HCT116 (cell line): ENCODE results near the gene TXNDC15. TPM values are rescaled to one million over a fixed set of nuclear protein-coding genes. Genes with fewer than 3 reads are reported as not detected.

Experiments
- ATAC-seq: fragments of 200-7000 bp; cut with Tn5 transposase; 2 replicates; pipeline ENCODE4 v1.9.1; 2020; ENCODE audit warnings: mild to moderate bottlenecking, moderate library complexity
- BruUV-seq: library from RNA; stranded (reverse); fragments of 400-500 nt; replicated peaks from 2 replicates; lab custom pipeline; 2021; lab: Mats Ljungman, UMichigan
- CTCF ChIA-PET: fragments of 300-600 bp; sonication (Branson Sonifier 250); formaldehyde crosslinking; loops from one replicate; lab custom pipeline; 2021; ENCODE audit warnings: antibody characterized with exemption; lab: Charles Lee
- POLR2A ChIA-PET: fragments of 300-600, 350-600 bp; sonication (Branson Sonifier 250); formaldehyde crosslinking; loops from one replicate; lab custom pipeline; 2021; ENCODE audit warnings: antibody characterized with exemption; lab: Charles Lee
- RAD21 ChIA-PET, 2 experiments: fragments of 300-600 bp; sonication (Branson Sonifier 250); formaldehyde crosslinking; loops; one replicate each; lab custom pipeline; 2023; ENCODE audit warnings: low total read pairs in 2 of 2; ENCODE audit not compliant: uncharacterized antibody in 2 of 2, unreplicated experiment in 2 of 2, low non-redundant PET in 1 of 2; lab: Charles Lee
- DNase-seq: peaks from one replicate; pipeline ENCODE4 v3.0.0-alpha.2; 2010; ENCODE audit warnings: low read depth, low spot score
- H2AFZ ChIP-seq: fragments of 200-600 bp; shearing (Covaris generic), sonication (generic); 2 replicates; pipeline ENCODE4 v1.6.1; 2017; ENCODE audit warnings: low read depth, mixed run types, mixed read lengths, antibody characterized with exemption, low read length; ENCODE audit not compliant: poor library complexity, severe bottlenecking
- H3K27ac ChIP-seq: 2 replicates; pipeline ENCODE4 v1.5.1; 2012; ENCODE audit warnings: low read depth, low read length
- H3K27me3 ChIP-seq: fragments of 200-600 bp; sonication (generic); 2 replicates; pipeline ENCODE4 v1.6.1; 2016; ENCODE audit warnings: mixed run types, low read length, mixed read lengths; ENCODE audit not compliant: insufficient read depth
- H3K36me3 ChIP-seq, 2 experiments: fragments of 200-500 bp in 1 of 2; fragments of 200-600 bp in 1 of 2; sonication (Bioruptor generic) in 1 of 2; sonication (generic) in 1 of 2; 2 replicates each; pipeline versions ENCODE4 v1.5.1 to v1.6.1; 2014 to 2016; ENCODE audit warnings: low read length in 2 of 2, inconsistent platforms in 1 of 2, mixed read lengths in 1 of 2, mixed run types in 1 of 2; ENCODE audit not compliant: insufficient read depth in 2 of 2, control insufficient read depth in 1 of 2
- H3K4me1 ChIP-seq, 2 experiments: fragments of 200-600 bp in 1 of 2; sonication (generic) in 1 of 2; 2 replicates each; pipeline versions ENCODE4 v1.5.1 to v1.6.1; 2012 to 2017; ENCODE audit warnings: low read length in 2 of 2, inconsistent platforms in 1 of 2, mild to moderate bottlenecking in 1 of 2, mixed read lengths in 1 of 2, mixed run types in 1 of 2, moderate library complexity in 1 of 2; ENCODE audit not compliant: insufficient read depth in 2 of 2, control insufficient read depth in 1 of 2
- H3K4me2 ChIP-seq: fragments of 200-600 bp; sonication (generic); 2 replicates; pipeline ENCODE4 v1.6.1; 2017; ENCODE audit warnings: mixed run types, low read length, mixed read lengths
- H3K4me3 ChIP-seq, 2 experiments: fragments of 200-600 bp in 1 of 2; sonication (generic) in 1 of 2; replicated peaks in 1 of 2; 2 replicates each; pipeline ENCODE4 v1.5.1; 2011 to 2016; ENCODE audit warnings: low read length in 2 of 2, control low read depth in 1 of 2, low read depth in 1 of 2, mild to moderate bottlenecking in 1 of 2, mixed read lengths in 1 of 2, mixed run types in 1 of 2
- H3K79me2 ChIP-seq: fragments of 200-600 bp; sonication (generic); 2 replicates; pipeline ENCODE4 v1.6.1; 2017; ENCODE audit warnings: mild to moderate bottlenecking, mixed run types, low read length, moderate library complexity, mixed read lengths; ENCODE audit not compliant: insufficient read depth
- H3K9ac ChIP-seq: fragments of 200-600 bp; sonication (generic); 2 replicates; pipeline ENCODE4 v1.6.1; 2016; ENCODE audit warnings: low read length, mixed read lengths
- H3K9me2 ChIP-seq: fragments of 200-600 bp; sonication (generic), shearing (Covaris generic); 2 replicates; pipeline ENCODE4 v1.6.1; 2017; ENCODE audit warnings: mixed run types, mild to moderate bottlenecking, moderate library complexity; ENCODE audit not compliant: insufficient read depth
- H3K9me3 ChIP-seq, 2 experiments: fragments of 200-500 bp in 1 of 2; fragments of 200-600 bp in 1 of 2; sonication (Bioruptor generic) in 1 of 2; sonication (generic) in 1 of 2; 2 replicates each; pipeline ENCODE4 v1.6.1; 2014 to 2017; ENCODE audit warnings: low read length in 2 of 2, mixed read lengths in 2 of 2, inconsistent platforms in 1 of 2, low read depth in 1 of 2, mild to moderate bottlenecking in 1 of 2, mixed run types in 1 of 2, moderate library complexity in 1 of 2; ENCODE audit not compliant: control insufficient read depth in 1 of 2, insufficient read depth in 1 of 2
- H4K20me1 ChIP-seq: fragments of 200-600 bp; sonication (generic), shearing (Covaris generic); 2 replicates; pipeline ENCODE4 v1.6.1; 2017; ENCODE audit warnings: mixed run types, mild to moderate bottlenecking, moderate library complexity; ENCODE audit not compliant: insufficient read depth
- CBX3 ChIP-seq: IDR thresholded peaks from 2 replicates; pipeline ENCODE4 v1.6.1; 2012; ENCODE audit warnings: low read depth
- CEBPB ChIP-seq: IDR thresholded peaks from 2 replicates; pipeline ENCODE4 v1.6.1; 2012; ENCODE audit warnings: low read depth
- EGR1 ChIP-seq: IDR thresholded peaks from 2 replicates; pipeline ENCODE4 v1.6.1; 2012; ENCODE audit warnings: low read depth
- ELF1 ChIP-seq: IDR thresholded peaks from 2 replicates; pipeline ENCODE4 v1.6.1; 2012; ENCODE audit warnings: low read depth, borderline replicate concordance
- EZH2phosphoT487 ChIP-seq: fragments of 200-600 bp; IDR thresholded peaks from 2 replicates; pipeline ENCODE4 v1.6.1; 2018; ENCODE audit warnings: antibody characterized with exemption, borderline replicate concordance
- FOSL1 ChIP-seq: IDR thresholded peaks from 2 replicates; pipeline ENCODE4 v1.6.1; 2012; ENCODE audit warnings: low read depth
- POLR2A ChIP-seq: IDR thresholded peaks from 2 replicates; pipeline ENCODE4 v1.7.0; 2011; ENCODE audit warnings: borderline replicate concordance; ENCODE audit not compliant: insufficient read depth, insufficient read length; ENCODE audit errors: extremely low read depth
- POLR2AphosphoS5 ChIP-seq: IDR thresholded peaks from 2 replicates; pipeline ENCODE4 v1.6.1; 2011; ENCODE audit warnings: mild to moderate bottlenecking, low read depth, low read length, moderate library complexity
- RAD21 ChIP-seq: IDR thresholded peaks from 2 replicates; pipeline ENCODE4 v1.6.1; 2012; ENCODE audit warnings: low read depth, mild to moderate bottlenecking
- SIN3A ChIP-seq: IDR thresholded peaks from 2 replicates; pipeline ENCODE4 v1.6.1; 2012; ENCODE audit warnings: low read depth
- SP1 ChIP-seq: IDR thresholded peaks from 2 replicates; pipeline ENCODE4 v1.6.1; 2012; ENCODE audit warnings: low read depth
- TCF7L2 ChIP-seq: IDR thresholded peaks from 2 replicates; pipeline ENCODE4 v1.7.0; 2011; ENCODE audit warnings: borderline replicate concordance, inconsistent platforms; ENCODE audit not compliant: insufficient read depth, insufficient read length; ENCODE audit errors: extremely low read depth
- ZFX ChIP-seq: fragments of 450-650 bp; IDR thresholded peaks from 2 replicates; pipeline ENCODE4 v1.6.1; 2017
- ZNF274 ChIP-seq: fragments of 200-500 bp; sonication (Bioruptor generic); IDR thresholded peaks from 2 replicates; pipeline ENCODE4 v1.6.1; 2014; ENCODE audit warnings: mild to moderate bottlenecking, low read depth, low read length, inconsistent platforms
- intact Hi-C: fragments of 100-400 bp; cut with micrococcal nuclease; formaldehyde crosslinking; loops from 2 replicates; pipeline ENCODE4 v1.10.0; 2022
- total RNA-seq: library from RNA; stranded (reverse); gene quantifications from one replicate; pipeline ENCODE4 v1.2.1, GENCODE V29; 2021; ENCODE audit not compliant: unreplicated experiment
- TF ChIP-seq, protein P1 (sequence below): IDR thresholded peaks from 2 replicates; pipeline ENCODE4 v1.6.1; 2012
- TF ChIP-seq, protein P2 (sequence below): IDR thresholded peaks from 2 replicates; pipeline ENCODE4 v1.6.1; 2011; ENCODE audit warnings: mild to moderate bottlenecking, low read length, moderate library complexity; ENCODE audit not compliant: insufficient replicate concordance; ENCODE audit errors: extremely low read depth
- TF ChIP-seq, protein P3 (sequence below): IDR thresholded peaks from 2 replicates; pipeline ENCODE4 v1.6.1; 2012; ENCODE audit warnings: low read depth
- TF ChIP-seq, protein P4 (sequence below): IDR thresholded peaks from 2 replicates; pipeline ENCODE4 v1.6.1; 2012
- TF ChIP-seq, protein P5 (sequence below), 3 experiments: fragments of 200-600 bp in 1 of 3; sonication (generic) in 1 of 3; IDR thresholded peaks in 2 of 3; conservative IDR thresholded peaks in 1 of 3; 2 replicates each; pipeline ENCODE4 v1.5.1; 2012 to 2017; ENCODE audit warnings: low read depth in 2 of 3, low read length in 2 of 3, antibody characterized with exemption in 1 of 3, borderline replicate concordance in 1 of 3, control low read depth in 1 of 3, mild to moderate bottlenecking in 1 of 3, mixed read lengths in 1 of 3, mixed run types in 1 of 3, moderate library complexity in 1 of 3; ENCODE audit not compliant: insufficient read depth in 1 of 3

The TXNDC15 gene
- total RNA-seq, 1 experiment from 2014 or later, result 17.8 TPM

GRCh38 chr5:134851307-134851923, 22.8 kb upstream of the TXNDC15 start:
- ATAC-seq (peak; percentile 50), DNase-seq (no peak)
- Histone ChIP-seq H3K4me2 (peak overlapping the region; percentile 74), H3K79me2 (peaks cover 87% of the 10 kb centered on the region), H3K9me2 (no peaks in the 10 kb centered on the region), H3K36me3 (peaks cover 13 to 22% of the 10 kb centered on the region in 2 experiments; a peak in 3 of 4 replicates), H2AFZ (no peak overlapping the region), H3K4me3 (no peak overlapping the region; a peak in 1 of 4 replicates), H3K4me1 (peaks cover 36 to 52% of the 10 kb centered on the region in 2 experiments), H3K27me3 (no peaks in the 10 kb centered on the region), H3K9ac (peak overlapping the region; percentile 44), H3K27ac (peak overlapping the region; percentile 36; the same call in 1 of the 2 replicates), H3K9me3 (no peaks in the 10 kb centered on the region), H4K20me1 (peaks cover 9% of the 10 kb centered on the region; the same call in 1 of the 2 replicates)
- ChIA-PET RAD21 (no interaction called here), POLR2A (no interaction called here), CTCF (interaction anchor here (0.7 to 1.3 kb wide), 6 partner anchors 8 to 264 kb away, joined by 3 to 4 read pairs (median 3); no protein-coding TSS in a partner anchor)
- intact Hi-C loops, result no loop called here
- no TSS peak for BruUV-seq
- TF ChIP-seq, protein P1, sequence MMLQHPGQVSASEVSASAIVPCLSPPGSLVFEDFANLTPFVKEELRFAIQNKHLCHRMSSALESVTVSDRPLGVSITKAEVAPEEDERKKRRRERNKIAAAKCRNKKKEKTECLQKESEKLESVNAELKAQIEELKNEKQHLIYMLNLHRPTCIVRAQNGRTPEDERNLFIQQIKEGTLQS, result no peak
- TF ChIP-seq TCF7L2, result no peak
- TF ChIP-seq ZFX, result no peak
- TF ChIP-seq, protein P2, sequence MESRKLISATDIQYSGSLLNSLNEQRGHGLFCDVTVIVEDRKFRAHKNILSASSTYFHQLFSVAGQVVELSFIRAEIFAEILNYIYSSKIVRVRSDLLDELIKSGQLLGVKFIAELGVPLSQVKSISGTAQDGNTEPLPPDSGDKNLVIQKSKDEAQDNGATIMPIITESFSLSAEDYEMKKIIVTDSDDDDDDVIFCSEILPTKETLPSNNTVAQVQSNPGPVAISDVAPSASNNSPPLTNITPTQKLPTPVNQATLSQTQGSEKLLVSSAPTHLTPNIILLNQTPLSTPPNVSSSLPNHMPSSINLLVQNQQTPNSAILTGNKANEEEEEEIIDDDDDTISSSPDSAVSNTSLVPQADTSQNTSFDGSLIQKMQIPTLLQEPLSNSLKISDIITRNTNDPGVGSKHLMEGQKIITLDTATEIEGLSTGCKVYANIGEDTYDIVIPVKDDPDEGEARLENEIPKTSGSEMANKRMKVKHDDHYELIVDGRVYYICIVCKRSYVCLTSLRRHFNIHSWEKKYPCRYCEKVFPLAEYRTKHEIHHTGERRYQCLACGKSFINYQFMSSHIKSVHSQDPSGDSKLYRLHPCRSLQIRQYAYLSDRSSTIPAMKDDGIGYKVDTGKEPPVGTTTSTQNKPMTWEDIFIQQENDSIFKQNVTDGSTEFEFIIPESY, result no peak
- TF ChIP-seq CEBPB, result no peak; the same call in 1 of the 2 replicates
- TF ChIP-seq, protein P3, sequence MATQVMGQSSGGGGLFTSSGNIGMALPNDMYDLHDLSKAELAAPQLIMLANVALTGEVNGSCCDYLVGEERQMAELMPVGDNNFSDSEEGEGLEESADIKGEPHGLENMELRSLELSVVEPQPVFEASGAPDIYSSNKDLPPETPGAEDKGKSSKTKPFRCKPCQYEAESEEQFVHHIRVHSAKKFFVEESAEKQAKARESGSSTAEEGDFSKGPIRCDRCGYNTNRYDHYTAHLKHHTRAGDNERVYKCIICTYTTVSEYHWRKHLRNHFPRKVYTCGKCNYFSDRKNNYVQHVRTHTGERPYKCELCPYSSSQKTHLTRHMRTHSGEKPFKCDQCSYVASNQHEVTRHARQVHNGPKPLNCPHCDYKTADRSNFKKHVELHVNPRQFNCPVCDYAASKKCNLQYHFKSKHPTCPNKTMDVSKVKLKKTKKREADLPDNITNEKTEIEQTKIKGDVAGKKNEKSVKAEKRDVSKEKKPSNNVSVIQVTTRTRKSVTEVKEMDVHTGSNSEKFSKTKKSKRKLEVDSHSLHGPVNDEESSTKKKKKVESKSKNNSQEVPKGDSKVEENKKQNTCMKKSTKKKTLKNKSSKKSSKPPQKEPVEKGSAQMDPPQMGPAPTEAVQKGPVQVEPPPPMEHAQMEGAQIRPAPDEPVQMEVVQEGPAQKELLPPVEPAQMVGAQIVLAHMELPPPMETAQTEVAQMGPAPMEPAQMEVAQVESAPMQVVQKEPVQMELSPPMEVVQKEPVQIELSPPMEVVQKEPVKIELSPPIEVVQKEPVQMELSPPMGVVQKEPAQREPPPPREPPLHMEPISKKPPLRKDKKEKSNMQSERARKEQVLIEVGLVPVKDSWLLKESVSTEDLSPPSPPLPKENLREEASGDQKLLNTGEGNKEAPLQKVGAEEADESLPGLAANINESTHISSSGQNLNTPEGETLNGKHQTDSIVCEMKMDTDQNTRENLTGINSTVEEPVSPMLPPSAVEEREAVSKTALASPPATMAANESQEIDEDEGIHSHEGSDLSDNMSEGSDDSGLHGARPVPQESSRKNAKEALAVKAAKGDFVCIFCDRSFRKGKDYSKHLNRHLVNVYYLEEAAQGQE, result no peak
- no peak for TF ChIP-seq ZNF274
- TF ChIP-seq POLR2A, result no peak
- TF ChIP-seq RAD21, result peak; percentile 55; the same call in 1 of the 2 replicates
- TF ChIP-seq FOSL1, result 0 out of 2 replicates have a peak, but pooled peaks have one; percentile 16
- no peak for TF ChIP-seq EZH2phosphoT487
- TF ChIP-seq, protein P4, sequence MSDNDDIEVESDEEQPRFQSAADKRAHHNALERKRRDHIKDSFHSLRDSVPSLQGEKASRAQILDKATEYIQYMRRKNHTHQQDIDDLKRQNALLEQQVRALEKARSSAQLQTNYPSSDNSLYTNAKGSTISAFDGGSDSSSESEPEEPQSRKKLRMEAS, result no peak
- TF ChIP-seq POLR2AphosphoS5, result no peak
- no peak for TF ChIP-seq EGR1
- no peak for TF ChIP-seq CBX3
- TF ChIP-seq SIN3A, result no peak
- TF ChIP-seq, protein P5, sequence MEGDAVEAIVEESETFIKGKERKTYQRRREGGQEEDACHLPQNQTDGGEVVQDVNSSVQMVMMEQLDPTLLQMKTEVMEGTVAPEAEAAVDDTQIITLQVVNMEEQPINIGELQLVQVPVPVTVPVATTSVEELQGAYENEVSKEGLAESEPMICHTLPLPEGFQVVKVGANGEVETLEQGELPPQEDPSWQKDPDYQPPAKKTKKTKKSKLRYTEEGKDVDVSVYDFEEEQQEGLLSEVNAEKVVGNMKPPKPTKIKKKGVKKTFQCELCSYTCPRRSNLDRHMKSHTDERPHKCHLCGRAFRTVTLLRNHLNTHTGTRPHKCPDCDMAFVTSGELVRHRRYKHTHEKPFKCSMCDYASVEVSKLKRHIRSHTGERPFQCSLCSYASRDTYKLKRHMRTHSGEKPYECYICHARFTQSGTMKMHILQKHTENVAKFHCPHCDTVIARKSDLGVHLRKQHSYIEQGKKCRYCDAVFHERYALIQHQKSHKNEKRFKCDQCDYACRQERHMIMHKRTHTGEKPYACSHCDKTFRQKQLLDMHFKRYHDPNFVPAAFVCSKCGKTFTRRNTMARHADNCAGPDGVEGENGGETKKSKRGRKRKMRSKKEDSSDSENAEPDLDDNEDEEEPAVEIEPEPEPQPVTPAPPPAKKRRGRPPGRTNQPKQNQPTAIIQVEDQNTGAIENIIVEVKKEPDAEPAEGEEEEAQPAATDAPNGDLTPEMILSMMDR (IDR thresholded peaks at IDR 0.05 in 2 of 3, conservative IDR thresholded peaks at IDR 0.05 in 1 of 3; ENCODE audit: borderline replicate concordance in 1 of 3, insufficient read depth in 1 of 3, low read depth in 2 of 3, low read length in 2 of 3), result peak; percentile 39 to 67 (median 67); a peak in 5 of 6 replicates
- no peak for TF ChIP-seq SP1
- no peak for TF ChIP-seq ELF1
